PC-3 (cell line): ENCODE results near the gene NMUR2.

Experiments
- EZH2 ChIP-seq: fragments of 300-600 bp; sonication (generic); IDR thresholded peaks from one replicate; pipeline ENCODE4 v1.6.1; 2017; ENCODE audit warnings: antibody characterized with exemption, mild to moderate bottlenecking, low read length; ENCODE audit not compliant: unreplicated experiment
- EZH2phosphoT487 ChIP-seq: fragments of 300-600 bp; sonication (generic); IDR thresholded peaks from 2 replicates; pipeline ENCODE4 v1.6.1; 2018; ENCODE audit warnings: mild to moderate bottlenecking, antibody characterized with exemption, low read length, borderline replicate concordance
- TF ChIP-seq, protein P1 (sequence below): fragments of 300-600 bp; sonication (generic); conservative IDR thresholded peaks from 2 replicates; pipeline ENCODE4 v1.5.1; 2017; ENCODE audit warnings: antibody characterized with exemption, low read depth, mild to moderate bottlenecking, low read length

DNA sequence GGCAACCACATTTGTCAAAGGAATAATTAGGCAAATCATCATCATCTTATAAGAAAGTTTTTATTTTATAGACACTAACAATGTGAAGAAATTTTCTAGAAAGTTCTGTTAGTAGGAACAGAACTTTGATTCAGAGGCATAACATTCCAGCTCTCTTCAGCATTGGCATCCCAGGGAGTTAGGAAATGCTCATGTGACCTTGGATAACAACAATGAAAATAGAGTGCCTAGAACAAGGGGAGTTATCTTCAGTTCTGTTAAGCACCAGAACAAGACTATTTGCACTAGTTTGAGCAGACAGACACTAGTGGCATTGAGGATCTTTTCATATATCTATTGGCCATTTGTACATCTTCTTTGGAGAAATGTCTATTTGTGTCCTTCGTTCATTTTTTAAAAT, 7.0 kb upstream of the NMUR2 start:
- TF ChIP-seq EZH2 (no peak), EZH2phosphoT487 (no peak)
- TF ChIP-seq, protein P1, sequence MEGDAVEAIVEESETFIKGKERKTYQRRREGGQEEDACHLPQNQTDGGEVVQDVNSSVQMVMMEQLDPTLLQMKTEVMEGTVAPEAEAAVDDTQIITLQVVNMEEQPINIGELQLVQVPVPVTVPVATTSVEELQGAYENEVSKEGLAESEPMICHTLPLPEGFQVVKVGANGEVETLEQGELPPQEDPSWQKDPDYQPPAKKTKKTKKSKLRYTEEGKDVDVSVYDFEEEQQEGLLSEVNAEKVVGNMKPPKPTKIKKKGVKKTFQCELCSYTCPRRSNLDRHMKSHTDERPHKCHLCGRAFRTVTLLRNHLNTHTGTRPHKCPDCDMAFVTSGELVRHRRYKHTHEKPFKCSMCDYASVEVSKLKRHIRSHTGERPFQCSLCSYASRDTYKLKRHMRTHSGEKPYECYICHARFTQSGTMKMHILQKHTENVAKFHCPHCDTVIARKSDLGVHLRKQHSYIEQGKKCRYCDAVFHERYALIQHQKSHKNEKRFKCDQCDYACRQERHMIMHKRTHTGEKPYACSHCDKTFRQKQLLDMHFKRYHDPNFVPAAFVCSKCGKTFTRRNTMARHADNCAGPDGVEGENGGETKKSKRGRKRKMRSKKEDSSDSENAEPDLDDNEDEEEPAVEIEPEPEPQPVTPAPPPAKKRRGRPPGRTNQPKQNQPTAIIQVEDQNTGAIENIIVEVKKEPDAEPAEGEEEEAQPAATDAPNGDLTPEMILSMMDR = no peak
